Osteocyte (in vitro differentiated cells): ENCODE data around the gene TMEM92. TPM values are rescaled to one million over a fixed set of nuclear protein-coding genes. Genes with fewer than 3 reads are reported as not detected.
A peak's percentile ranks its signal among the peaks of the same experiment; 100 is the strongest.

ENCODE experiments used
- DNase-seq: peaks from one replicate; pipeline ENCODE4 v3.0.0; 2021; ENCODE audit warnings: mixed read lengths; ENCODE audit not compliant: unreplicated experiment; ENCODE audit errors: extremely low spot score
- H3K27ac Mint-ChIP-seq: one replicate; pipeline ENCODE4 v1.8.0; 2021; ENCODE audit warnings: mild to moderate bottlenecking, mixed read lengths; ENCODE audit not compliant: unreplicated experiment
- H3K27me3 Mint-ChIP-seq: one replicate; pipeline ENCODE4 v1.8.0; 2021; ENCODE audit warnings: mixed read lengths; ENCODE audit not compliant: unreplicated experiment
- H3K36me3 Mint-ChIP-seq: one replicate; pipeline ENCODE4 v1.8.0; 2021; ENCODE audit warnings: mixed read lengths; ENCODE audit not compliant: unreplicated experiment
- H3K4me1 Mint-ChIP-seq: one replicate; pipeline ENCODE4 v1.8.0; 2021; ENCODE audit warnings: mixed read lengths; ENCODE audit not compliant: unreplicated experiment
- H3K4me3 Mint-ChIP-seq: one replicate; pipeline ENCODE4 v1.8.0; 2021; ENCODE audit warnings: mild to moderate bottlenecking, moderate library complexity, mixed read lengths; ENCODE audit not compliant: unreplicated experiment
- H3K9me3 Mint-ChIP-seq: one replicate; pipeline ENCODE4 v1.8.0; 2021; ENCODE audit warnings: mixed read lengths; ENCODE audit not compliant: unreplicated experiment
- total RNA-seq: library from RNA; stranded (reverse); gene quantifications from 2 replicates; pipeline ENCODE4 v1.2.1, GENCODE V29; 2021
- TF ChIP-seq, protein P1 (sequence below): fragments of 200-600 bp; sonication (generic); IDR thresholded peaks from 2 replicates; pipeline ENCODE4 v1.5.0; 2021; ENCODE audit warnings: antibody characterized with exemption, mild to moderate bottlenecking, moderate library complexity

Gene TMEM92
- total RNA-seq, 1 donor from 2014 or later, result 4.3 TPM

DNA sequence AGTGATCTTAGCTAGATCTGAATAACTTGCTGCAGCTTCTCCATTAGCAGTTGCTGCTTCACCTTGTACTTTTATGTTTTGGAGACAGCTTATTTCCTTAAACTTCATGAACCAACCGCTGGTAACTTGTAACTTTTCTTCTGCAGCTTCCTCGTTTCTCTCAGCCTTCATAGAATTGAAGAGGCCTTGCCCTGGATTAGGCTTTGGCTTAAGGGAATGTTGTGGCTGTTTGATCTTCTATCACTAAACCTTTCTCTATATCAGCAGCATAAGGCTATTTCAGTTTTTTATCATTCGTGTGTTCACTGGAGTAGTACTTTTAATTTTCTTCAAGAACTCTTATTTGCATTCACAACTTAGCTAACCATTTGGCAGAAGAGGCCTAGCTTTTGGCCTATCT, 21.5 kb upstream of the TMEM92 start:
- Mint-ChIP-seq H3K4me1 (peaks cover 25% of the 10 kb centered on the region), H3K9me3 (peaks cover 24% of the 10 kb centered on the region), H3K36me3 (peaks cover 13% of the 10 kb centered on the region), H3K4me3 (no peak overlapping the region), H3K27me3 (no peaks in the 10 kb centered on the region), H3K27ac (no peak overlapping the region)
- TF ChIP-seq, protein P1, sequence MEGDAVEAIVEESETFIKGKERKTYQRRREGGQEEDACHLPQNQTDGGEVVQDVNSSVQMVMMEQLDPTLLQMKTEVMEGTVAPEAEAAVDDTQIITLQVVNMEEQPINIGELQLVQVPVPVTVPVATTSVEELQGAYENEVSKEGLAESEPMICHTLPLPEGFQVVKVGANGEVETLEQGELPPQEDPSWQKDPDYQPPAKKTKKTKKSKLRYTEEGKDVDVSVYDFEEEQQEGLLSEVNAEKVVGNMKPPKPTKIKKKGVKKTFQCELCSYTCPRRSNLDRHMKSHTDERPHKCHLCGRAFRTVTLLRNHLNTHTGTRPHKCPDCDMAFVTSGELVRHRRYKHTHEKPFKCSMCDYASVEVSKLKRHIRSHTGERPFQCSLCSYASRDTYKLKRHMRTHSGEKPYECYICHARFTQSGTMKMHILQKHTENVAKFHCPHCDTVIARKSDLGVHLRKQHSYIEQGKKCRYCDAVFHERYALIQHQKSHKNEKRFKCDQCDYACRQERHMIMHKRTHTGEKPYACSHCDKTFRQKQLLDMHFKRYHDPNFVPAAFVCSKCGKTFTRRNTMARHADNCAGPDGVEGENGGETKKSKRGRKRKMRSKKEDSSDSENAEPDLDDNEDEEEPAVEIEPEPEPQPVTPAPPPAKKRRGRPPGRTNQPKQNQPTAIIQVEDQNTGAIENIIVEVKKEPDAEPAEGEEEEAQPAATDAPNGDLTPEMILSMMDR, result no peak
- DNase-seq, result no peak

DNA sequence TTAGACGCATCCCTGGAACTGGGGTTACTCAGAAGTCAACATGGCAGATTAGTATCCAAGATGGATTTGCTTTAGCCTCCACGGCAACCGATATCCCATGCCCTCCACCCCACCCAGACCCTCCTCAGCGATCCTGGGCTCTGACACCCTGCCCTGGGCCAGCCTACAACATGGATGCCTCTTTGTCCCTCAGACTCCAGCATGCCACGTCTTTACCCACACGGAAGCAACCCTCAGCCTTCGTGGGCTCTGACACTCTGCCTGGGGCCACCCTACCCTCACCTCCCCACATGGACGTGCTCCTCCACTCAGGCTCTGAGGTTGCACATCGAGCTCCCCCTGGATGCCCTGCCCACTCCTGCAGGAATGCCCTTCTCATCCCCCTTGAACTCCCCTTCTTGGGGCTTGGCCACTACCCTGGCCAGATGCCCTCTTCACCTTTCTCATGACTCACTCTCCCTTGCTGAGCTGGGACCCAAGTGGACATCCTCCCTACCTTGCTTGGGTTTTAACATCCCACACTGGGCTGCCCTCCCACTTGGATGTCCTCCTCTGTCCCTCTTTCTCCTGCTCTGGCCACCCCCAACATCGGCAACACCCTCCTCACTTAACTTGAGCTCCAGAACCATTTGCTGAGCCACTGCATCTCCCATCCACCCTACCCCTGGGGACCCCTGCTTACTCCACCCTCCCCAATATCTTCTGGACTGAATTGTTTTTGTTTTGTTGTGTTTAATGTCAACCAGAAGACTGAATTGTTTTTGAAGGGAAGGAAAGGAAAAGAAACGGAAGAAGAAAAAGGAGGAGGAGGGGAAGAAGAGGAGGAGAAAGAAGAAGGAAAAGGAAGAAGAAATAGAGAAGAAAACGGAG, 18.3 kb upstream of the TMEM92 start:
- TF ChIP-seq, protein P1, result no peak
- Mint-ChIP-seq H3K9me3 (peaks cover 7% of the 10 kb centered on the region), H3K4me1 (peaks cover 55% of the 10 kb centered on the region), H3K27me3 (no peaks in the 10 kb centered on the region), H3K27ac (peak overlapping the region; percentile 39), H3K4me3 (no peak overlapping the region), H3K36me3 (peaks cover 4% of the 10 kb centered on the region)
- DNase-seq, result no peak

DNA sequence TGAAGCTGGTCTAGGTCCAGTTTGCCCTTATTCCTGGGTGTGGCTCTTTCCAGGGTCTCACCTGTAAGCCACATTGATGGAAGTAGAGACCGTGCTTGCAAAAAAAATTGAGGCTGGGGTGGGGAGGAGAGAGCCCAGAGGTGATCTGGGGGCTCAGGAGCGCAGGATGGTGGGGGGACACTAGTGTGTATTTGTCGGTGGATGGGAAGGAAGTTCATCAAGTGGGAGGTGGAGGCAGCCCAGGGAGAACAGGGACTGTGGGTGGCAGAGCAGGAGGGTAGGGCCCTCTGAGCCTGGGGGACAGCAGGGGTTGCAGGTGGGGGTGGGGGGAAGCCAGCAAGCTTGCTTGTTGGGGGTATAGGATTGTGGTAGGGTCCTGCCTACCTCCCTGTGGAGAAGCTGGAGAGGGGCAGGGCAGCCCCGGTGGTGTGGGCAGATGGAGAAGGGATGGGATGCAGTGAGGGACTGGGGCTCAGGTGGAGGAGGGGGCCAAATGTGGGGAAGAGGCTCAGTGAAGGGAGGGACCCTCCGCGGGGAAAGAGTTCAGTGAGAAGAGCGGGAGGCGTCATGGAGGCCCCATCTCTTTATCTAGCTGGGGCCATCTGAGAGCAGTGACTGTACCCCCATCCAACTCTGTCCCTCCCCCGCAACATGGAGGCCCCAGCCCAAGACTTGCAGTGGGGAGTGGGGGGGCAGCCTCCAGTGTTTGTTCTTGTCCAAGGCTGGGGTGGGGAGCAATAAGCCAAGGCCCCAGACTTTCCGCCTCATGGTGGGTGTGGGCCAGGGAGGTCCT, 17.2 kb upstream of the TMEM92 start:
- no peaks in the 10 kb centered on the region for H3K27me3 Mint-ChIP-seq
- no peak overlapping the region for H3K4me3 Mint-ChIP-seq
- no peaks in the 10 kb centered on the region for H3K9me3 Mint-ChIP-seq
- TF ChIP-seq, protein P1, result no peak
- DNase-seq, result no peak
- no peaks in the 10 kb centered on the region for H3K36me3 Mint-ChIP-seq
- peaks cover 63% of the 10 kb centered on the region for H3K4me1 Mint-ChIP-seq
- H3K27ac Mint-ChIP-seq, result peak overlapping the region; percentile 91

DNA sequence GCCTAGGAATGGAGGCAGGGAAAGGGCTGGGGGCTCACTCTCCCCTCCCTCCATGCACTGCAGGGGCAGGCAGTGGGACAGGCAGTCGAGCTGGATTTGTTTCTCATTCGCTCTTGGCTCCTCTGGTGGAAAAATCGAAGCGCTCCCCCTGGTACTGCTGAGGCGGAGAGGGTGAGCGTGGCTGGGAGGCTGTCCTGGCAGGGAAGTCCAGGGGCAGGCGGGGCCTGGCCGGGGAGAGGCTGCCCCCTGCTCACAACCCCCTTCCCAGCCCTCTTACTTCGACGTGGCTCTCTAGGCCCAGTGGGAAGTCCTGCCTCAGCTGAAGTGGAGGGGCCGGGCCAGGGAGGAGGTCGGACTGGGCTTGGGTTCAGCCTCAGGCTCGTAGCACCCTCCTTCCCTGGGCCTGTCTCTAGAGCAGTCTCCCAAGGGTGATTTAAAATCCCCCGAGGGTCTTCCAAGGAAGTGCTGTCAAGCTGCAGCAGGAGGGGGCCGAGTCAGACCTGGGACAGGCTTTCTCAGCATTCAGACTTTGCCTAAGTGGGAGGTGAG, 16.5 kb upstream of the TMEM92 start:
- H3K27me3 Mint-ChIP-seq, result no peaks in the 10 kb centered on the region
- peak overlapping the region; percentile 44 for H3K4me3 Mint-ChIP-seq
- peaks cover 71% of the 10 kb centered on the region for H3K4me1 Mint-ChIP-seq
- no peaks in the 10 kb centered on the region for H3K9me3 Mint-ChIP-seq
- TF ChIP-seq, protein P1, result no peak
- peak overlapping the region; percentile 91 for H3K27ac Mint-ChIP-seq
- peak; percentile 86 for DNase-seq
- H3K36me3 Mint-ChIP-seq, result no peaks in the 10 kb centered on the region
